GM21367 (cell line): ENCODE results near the gene PPIP5K1.

Experiments
- ATAC-seq: cut with Tn5 transposase; IDR thresholded peaks from one replicate; pipeline ENCODE4 v1.9.1; 2021; ENCODE audit not compliant: unreplicated experiment

PPIP5K1 gene

GRCh38 chr15:43492266-43492665, 97.7 kb downstream of the PPIP5K1 start:
- ATAC-seq, result no peak

- no peak for ATAC-seq
Observed at GRCh38 chr15:43489191-43489590, 100.8 kb downstream of the PPIP5K1 start.

- no peak for ATAC-seq
Observed at GRCh38 chr15:43488790-43489189, 101.2 kb downstream of the PPIP5K1 start.

GRCh38 chr15:43487271-43487895, 102.6 kb downstream of the PPIP5K1 start:
- ATAC-seq, result no peak

GRCh38 chr15:43484455-43484854, 105.6 kb downstream of the PPIP5K1 start:
- ATAC-seq, result no peak
